GM21528 (cell line): ENCODE results near the gene IL16.
"Not testable (repeated sequence)": the region's sequence is repeated elsewhere in the genome, so short reads cannot be mapped to it uniquely, and the experiment has no call there.

Experiments
- ATAC-seq: cut with Tn5 transposase; IDR thresholded peaks from one replicate; pipeline ENCODE4 v1.9.1; 2021; ENCODE audit warnings: mild to moderate bottlenecking, moderate library complexity; ENCODE audit not compliant: unreplicated experiment, low FRiP score

The IL16 gene

DNA sequence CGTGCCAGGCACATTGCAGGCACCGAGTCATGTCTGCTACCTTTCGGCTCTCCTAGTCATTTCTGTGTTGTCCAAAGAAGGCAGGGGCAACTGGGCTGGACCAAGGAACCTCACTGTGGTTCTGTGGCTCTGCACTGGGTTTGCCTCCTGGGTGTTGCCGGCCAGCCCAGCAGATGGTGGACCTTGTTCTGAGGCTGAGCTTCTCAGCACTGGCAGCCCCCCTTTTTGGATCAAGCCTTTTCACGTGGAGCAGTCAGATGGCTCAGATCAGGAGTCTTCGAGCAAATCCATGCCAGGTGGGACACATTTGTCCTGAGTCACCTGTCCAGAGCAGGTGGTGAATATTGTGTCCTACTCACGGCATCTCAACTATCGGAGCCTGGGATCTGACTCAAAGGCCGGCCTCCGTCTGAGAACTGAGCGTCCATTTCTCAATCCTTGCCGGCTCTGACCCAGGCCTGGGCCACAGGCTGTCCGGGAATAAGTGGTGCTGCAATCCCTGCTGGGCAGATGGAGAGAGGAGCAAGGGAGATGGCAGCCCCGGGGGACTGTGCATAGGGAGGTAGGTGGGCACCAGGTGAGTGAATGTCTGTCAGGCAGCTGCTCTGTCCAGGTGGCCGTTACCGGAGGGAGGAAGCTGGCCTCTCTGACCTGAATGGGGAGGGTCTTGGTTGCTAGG lies at the start of gene IL16:
Gene IL16, plus strand, starts transcription at position 304 of the 679 bp plus-strand sequence. CDS start 28,521 bp downstream, outside the sequence.
- ATAC-seq = no peak

DNA sequence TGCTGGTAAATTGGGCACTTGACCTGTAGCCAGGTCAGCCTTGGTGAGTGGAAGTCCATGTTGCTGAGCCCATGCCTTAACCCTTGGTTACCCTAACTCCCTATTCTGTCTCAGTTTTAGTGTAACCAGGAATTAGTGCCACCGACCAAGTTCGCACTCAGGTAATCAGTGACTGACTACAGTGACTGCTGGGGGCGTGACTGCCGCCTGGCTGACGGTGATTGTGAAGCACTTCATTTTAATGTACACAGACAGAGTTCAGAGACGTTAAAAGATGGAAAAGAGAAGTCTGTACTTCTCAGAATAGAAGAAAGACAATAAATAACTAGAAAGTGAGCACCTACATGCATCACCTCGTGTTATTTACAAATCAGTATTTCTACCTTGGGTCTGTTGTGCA lies 45.3 kb upstream of the IL16 start:
- ATAC-seq = no peak

DNA sequence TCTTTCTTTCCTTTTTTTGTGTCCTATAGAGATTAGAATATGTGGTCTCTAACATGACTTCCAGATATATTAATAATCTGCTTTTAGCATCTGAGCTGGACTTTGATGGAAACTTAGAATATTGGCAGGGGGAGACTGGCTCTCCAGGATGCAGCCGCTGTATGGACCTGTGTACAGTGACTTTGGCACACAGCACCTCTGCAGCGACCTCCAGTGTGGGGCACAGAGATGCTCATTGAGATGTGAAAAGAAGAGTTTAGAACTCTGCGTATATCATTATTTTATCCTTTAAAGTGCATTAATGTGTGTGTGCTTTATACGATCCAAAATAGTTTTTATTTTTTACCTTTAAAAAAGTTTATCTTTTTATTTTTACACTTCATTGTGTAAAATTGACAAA lies 44.3 kb upstream of the IL16 start:
- no peak for ATAC-seq

DNA sequence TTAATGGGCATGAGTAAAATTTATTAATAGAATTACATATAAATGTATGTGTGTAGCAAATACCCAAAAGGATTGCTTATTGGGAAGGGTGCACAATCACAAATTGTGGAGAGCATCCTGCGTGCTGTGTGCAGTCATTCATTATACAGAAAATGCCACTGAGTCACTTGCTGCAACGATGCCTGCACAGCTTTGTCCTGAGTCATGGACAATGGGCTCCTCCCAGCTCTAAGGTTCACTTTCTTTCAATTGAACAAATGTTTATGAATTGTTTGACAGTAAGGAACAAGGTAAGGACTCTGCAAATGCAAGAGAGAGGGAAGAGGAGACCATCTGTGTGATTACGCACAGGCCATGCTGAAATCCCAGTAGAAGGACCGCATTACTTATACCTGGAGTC lies 43.9 kb upstream of the IL16 start:
- ATAC-seq = no peak

DNA sequence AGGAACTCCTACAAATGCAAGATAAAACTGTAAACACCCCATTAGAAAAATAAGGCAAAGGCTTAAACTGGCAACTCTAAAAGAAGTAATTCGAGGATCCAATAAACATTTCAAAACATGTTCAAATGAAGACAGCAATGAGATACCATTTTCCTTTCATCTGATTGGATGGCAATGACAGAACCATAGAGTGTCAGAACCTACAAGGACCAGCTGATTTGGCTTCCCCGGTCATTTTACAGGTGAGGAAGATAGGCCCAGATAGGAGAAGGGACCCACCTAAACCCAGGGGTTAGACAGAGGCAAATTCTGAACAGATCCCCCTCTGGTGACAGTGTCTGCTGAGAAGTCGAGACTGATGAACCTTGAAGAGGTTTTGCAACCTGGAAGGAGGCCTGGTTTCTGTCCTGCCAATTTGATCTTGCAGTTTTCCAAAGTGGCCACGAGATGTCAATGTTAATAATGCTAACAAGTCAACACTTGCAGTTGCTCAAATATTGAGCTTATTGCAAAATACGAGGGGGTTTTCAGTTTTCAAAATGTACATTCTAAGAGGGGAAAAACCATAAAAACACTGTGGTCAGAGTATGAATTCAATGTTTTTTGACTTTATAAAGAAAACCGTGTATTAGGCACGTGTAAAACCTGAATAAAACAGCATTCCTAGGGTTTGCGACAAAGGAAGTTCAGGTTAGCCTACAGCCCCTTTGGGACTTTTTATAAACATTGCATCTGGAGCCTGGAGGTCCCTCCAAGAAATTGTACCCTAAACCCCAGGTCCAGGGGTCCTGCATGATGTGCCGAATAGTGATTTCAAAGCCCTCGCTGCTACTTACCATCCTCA lies 41.1 kb upstream of the IL16 start:
- ATAC-seq = no peak

DNA sequence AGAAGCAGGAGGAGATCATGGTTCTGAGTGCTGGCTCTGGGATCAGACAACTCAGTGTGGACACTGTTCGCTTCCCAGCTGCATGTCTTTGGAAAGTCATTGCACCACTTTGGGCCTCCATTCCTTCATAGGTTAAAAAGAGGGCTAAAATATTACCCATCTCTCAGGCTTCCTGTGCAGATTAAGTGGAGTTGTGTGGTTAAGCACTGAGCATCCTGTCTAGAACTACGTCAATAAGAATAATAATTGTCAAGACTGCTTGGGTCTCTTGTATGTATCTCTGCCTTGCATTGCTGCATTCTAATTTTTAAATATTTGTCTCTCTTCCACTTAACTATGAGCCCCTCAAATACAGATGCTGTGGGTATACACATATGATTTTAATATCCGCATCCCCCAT lies 40.4 kb upstream of the IL16 start:
- ATAC-seq = no peak

DNA sequence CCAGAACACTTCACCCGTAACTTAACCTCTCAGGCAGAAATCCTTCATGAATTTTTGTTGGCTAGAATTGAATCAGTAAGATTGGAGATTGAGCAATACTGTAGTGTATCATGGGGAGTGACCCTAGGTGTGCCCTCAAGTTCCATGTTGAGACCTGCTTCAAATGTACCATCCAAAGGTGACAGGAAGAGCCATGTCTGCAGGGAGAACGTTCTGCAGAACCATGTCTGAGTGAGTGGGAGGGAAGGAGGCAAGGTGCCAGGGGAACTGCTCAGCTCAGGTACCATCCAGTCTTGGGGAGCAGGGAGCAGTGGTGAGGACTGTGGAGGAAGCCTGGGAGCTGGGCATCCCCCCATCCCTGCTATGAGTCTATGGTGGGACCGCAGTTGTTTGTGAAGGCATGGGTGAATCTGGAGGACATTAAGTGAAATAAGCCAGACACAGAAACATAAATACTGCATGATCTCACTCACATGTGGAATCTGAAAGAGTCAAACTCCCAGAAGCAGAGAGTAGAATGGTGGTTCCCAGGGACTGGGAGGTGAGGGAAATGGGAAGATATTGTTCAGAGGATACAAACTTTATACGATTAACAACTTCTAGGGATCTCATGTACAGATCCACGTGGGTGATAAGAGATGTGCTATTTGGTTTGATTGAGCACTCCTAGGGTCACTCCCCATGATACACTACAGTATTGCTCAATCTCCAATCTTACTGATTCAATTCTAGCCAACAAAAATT lies 39.3 kb upstream of the IL16 start:
- ATAC-seq = no peak

DNA sequence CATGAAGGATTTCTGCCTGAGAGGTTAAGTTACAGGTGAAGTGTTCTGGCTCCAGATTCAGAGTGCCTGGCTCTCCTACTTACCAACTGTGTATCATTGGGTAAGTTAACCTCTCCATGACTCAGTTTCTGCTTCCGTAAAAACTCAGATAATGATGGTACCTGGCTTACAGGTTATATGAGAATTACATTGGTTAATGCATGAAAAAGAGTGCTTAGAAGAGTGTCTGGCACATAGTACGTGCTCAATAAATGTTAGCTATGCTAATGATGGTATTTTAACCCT lies 38.8 kb upstream of the IL16 start:
- no peak for ATAC-seq

DNA sequence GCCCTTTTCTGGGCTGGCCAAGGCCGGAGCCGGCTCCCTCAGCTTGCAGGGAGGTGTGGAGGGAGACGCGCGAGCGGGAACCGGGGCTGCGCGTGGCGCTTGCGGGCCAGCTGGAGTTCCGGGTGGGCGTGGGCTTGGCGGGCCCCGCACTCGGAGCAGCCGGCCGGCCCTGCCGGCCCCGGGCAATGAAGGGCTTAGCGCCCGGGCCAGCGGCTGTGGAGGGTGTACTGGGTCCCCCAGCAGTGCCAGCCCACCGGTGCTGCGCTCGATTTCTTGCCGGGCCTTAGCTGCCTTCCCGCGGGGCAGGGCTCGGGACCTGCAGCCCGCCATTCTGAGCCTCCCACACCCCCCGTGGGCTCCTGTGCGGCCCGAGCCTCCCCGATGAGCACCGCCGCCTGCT lies 38.1 kb upstream of the IL16 start:
- ATAC-seq = not testable (repeated sequence)

DNA sequence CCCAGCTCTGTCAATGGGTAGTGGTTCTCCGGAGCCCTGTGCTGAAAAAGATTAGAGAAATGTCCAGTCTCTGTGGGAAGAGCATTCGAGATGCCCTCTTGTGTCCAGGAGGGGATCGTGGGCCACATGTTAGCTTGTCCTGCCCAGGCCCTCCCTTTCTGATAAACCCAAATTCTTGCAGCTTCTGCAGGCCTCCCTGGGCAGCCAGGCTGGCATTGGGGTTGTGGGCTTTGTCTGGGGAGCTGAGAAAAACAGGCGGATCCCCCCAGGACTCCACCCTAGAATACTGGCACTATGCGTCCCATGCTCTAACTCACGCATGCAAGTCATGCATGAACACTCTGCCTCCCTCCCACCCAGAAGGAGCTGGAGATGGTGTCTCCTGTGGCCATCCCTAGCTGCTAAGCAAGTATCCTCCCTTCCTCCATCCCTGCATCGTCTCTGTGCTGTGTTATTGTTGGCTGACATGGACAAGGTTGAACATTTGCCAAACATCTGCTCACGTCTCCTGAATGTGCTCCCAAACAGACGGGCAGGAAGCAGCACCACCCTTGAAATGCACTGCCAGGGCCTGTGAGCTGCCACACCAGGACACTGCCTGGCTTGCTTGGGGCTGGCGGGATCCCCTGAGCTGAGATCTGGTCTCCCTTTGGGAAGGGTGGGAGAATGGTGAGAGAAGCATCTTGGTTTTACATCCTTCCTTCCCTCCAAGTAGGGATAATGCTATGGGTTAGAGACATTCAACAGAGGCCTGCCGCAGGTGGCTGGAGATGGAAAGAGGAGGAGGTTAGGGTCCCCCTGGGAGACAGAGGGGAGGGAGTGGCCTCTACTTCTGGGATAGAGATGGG lies 36.1 kb upstream of the IL16 start:
- ATAC-seq = no peak

DNA sequence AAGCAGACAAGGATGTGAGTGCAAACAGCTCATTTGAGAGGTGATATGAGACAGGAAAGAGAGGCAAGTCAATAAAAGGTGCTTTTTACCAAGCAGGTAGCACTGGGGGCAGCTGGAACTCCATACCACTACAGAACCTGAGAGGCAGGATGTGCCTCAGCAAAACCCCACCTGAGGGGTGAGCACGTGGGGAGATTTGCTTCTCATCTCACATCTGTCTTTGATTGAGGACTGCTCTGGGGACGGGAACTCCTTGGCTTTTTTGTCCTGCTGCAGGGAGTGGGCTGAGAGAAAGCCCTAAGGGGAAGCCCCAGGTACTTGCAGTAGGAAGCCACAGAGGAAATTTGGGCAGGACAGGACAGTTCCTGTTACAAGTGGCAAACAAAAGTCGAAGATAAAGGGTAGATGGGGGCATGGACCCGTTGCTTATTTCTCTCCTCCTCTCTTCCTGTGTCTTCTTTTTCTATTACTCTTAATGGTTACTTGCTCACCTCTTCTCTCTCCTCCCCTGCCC lies 35.5 kb upstream of the IL16 start:
- no peak for ATAC-seq

DNA sequence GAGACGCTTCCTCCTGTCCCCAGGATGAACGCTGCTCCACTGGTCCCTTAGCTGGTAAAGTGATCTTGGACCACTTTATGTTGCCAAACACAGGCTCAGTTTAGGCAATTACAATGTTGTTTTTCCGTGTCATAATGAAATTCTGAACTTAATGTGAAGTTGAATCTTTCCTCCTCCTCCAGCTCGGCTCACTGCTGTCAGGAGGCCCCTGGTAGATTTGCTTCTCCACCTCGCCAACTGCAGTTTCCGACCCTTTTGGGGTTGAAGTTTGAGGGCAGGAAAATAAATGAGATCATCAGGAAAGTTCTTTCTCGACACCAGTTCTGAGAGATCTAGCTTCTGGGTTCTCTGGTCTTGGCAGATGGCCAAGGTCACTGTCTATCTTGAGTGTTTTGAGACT lies 34.8 kb upstream of the IL16 start:
- no peak for ATAC-seq

DNA sequence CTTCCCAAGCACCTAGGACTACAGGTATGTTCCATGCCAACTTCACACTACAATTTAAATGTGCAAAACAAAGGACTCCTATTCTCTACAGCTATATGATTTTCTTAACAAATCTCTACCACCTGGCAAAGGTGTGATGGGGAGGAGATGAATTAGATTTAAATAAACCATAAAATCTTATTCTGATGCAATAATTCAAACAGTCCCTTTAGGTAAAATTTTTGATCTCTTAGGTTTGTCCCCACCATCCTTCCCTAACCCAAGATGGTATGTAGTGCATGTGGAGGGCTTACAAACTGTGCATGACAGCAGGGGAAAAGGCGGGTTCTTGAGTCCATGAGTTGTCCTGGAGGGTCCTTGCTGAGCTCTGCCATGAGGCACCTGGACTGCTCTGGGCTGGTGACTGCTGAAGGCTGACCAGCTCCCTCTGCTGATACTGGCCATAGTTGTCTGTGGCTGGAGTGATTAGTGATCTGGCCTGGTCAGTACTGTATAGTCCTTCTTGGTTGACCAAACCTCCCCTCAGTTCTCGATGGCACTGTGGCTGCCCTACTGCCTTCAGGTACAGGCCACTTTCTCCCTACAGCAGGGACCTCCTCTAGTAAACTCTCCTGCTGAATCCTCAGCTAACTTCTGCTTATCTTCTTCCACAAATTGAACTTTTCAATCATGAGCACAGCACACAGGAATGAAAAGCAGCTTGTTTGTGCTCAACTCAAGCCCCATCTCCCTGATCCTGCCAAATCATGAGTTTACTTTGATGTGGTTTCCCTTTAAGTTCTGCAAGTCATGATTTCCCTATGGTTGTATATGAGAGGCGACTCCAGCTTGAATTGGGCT lies 32.5 kb upstream of the IL16 start:
- ATAC-seq = no peak

DNA sequence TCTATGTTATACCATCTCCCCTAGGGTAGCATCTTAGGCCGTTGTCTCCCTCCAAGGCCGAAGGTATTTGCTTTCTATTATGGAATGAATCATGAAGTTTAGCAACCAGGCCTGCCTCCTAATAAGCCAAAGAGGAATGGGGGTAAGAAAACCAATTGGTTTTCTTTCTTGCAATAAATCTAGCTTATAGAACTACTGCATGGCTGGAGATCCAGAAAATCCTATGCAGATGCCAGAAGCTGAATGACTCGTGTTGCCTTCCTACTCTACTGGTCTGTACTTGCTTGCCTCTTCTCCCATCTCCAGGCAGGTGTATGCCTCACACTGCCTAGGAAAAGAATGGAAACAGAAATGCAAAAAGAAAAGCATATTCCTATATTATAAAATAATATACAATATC lies 31.1 kb upstream of the IL16 start:
- ATAC-seq = no peak

DNA sequence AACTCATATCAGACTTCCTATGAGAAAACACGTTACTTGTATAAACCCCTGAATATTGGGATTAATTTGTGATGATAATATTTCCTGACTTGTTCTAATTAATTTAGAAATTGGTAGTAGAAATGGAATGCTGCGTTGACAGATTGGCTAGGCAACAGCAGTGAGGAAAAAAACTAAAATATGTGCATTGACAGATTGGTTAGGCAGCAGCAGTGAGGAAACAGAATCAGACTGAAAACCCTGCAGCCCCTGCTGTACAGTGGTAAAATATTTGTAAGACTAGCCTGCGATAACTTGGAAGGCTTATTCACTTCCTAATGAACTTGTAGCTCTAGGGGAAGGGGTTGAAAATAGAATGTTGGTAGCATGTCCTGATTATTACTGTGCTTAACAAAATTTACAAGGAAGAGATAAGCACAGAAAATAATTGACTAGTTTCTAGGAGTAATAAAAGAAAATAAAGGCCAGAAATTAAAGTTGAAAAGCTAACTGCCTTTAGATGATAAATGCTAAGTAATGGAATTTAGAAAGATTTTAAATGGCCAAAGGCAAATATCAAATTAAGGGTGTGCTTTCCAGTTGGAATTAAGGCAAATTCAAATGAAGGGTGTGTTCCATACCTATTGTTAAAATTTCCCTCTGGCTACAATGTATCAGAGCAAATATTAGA lies 29.9 kb upstream of the IL16 start:
- ATAC-seq = no peak

DNA sequence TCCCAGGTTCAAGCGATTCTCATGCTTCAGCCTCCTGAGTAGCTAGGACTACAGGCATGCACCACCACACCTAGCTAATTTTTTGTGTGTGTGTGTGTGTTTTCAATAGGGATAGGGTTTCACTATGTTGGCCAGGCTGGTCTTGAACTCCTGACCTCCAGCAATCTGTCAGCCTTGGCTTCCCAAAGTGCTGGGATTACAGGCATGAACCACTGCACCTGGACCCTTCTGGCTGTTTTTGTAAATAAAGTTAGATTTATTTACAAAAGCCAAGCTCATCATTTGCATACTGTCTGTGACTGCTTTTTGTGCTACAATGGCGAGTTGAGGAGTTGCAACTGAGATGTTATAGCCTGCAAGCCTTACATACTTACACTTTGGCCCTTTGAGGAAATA lies 28.6 kb upstream of the IL16 start:
- ATAC-seq = no peak

DNA sequence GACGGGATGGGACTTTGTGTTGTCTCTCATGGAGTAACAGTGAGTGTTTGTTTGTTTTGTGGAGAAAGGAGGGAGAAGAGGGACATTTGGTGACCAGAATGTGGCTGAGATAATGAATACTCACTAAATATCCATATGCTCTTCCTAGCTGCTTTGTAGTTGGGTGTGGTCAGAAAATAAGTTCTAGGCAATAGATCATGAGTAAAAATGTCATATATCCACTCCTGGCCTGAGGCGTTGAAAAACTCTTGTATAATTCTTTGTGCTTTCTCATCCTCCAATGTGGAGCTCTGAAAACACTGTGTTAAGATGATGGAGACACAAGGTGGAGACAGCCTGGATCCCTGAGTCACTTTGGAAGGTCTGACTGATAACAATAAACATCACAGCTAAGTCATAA lies 28.0 kb upstream of the IL16 start:
- no peak for ATAC-seq

DNA sequence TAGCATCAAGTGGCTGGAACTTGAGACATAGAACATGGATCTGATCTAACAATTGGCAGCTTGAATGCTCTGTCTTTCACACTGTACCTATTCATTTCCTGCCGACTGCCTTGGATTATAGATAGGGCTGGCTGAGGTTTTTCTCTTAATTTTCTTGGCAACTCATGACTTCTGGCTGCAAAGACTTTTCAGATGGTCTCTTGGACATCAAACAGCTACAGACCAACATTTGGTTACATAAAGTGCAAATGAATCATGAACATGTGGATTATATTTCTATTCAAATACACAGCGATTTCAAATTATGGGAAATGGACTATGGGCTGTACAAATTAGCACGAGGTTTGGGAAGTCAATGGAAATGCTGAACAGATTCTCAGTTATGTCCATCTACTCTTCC lies 26.2 kb upstream of the IL16 start:
- no peak for ATAC-seq

DNA sequence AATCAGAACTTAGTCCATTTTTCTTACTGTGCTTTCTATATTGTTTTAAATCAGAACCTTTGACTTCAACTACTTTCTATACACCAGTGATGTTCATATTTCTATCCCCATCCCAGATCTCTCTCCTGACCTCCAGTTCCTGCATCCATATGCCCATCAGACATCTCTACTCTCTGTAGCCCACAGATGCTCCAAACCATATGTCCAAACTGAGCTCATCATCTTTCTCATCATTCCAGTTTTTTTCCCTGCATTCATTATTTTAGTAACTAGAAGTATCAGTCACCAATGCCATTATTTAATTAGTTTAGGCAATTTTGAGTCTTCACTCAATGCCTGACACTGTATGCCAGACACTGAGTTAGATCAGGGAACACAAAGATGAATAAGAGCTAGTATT lies 25.4 kb upstream of the IL16 start:
- ATAC-seq = no peak
